ENCODE measurements around the gene TRAF7. TPM values are rescaled to one million over a fixed set of nuclear protein-coding genes. Genes with fewer than 3 reads are reported as not detected.

Gene TRAF7
- total and polyA plus RNA-seq, 2 of the 13 experiments (the other 11 are each of a cell fraction or from before 2014, with no cell fraction given), result 47.9 to 65.6 TPM

- TF ChIP-seq PCBP1 (IDR thresholded peaks at IDR 0.05; ENCODE audit: borderline replicate concordance, low read depth, low read length), result peak; percentile 72; the same call in 1 of the 2 replicates
- peak; percentile 87 for TF ChIP-seq ZSCAN5A (CRISPR knock-in tag; IDR thresholded peaks at IDR 0.05; ENCODE audit: borderline replicate concordance)
- TF ChIP-seq ZBTB21 (CRISPR knock-in tag; IDR thresholded peaks at IDR 0.05), result no peak
- 0 out of 2 replicates have a peak, but pooled peaks have one; percentile 45 for TF ChIP-seq STAT5B (CRISPR knock-in tag; IDR thresholded peaks at IDR 0.05)
- TF ChIP-seq HMGA1 (CRISPR knock-in tag; conservative IDR thresholded peaks at IDR 0.05), result no peak
- no peak for TF ChIP-seq ZNF644 (CRISPR knock-in tag; IDR thresholded peaks at IDR 0.05; ENCODE audit: low read depth)
- TF ChIP-seq RBFOX2 (IDR thresholded peaks at IDR 0.05; ENCODE audit: low read depth, low read length), result peak; percentile 95
- TF ChIP-seq ZNF775 (CRISPR knock-in tag; IDR thresholded peaks at IDR 0.05; ENCODE audit: borderline replicate concordance), result no peak
- TF ChIP-seq ZNF891 (CRISPR knock-in tag; IDR thresholded peaks at IDR 0.05), result peak; percentile 94
- no peak for TF ChIP-seq ADNP (CRISPR knock-in tag; IDR thresholded peaks at IDR 0.05)
- 0 out of 2 replicates have a peak, but pooled peaks have one; percentile 60 for TF ChIP-seq TERF1 (CRISPR knock-in tag; IDR thresholded peaks at IDR 0.05)
- no peak for TF ChIP-seq ZNF382 (CRISPR knock-in tag; IDR thresholded peaks at IDR 0.05; ENCODE audit: borderline replicate concordance)
- peak; percentile 81; the same call in 1 of the 2 replicates for TF ChIP-seq ATF1 (CRISPR knock-in tag; IDR thresholded peaks at IDR 0.05)
- no peak for TF ChIP-seq ZNF362 (CRISPR knock-in tag; IDR thresholded peaks at IDR 0.05; ENCODE audit: borderline replicate concordance)
- no peak for TF ChIP-seq ZNF724P (CRISPR knock-in tag; IDR thresholded peaks at IDR 0.05; ENCODE audit: borderline replicate concordance)
- no peak for TF ChIP-seq CTCF (CRISPR knock-in tag; IDR thresholded peaks at IDR 0.05)
- TF ChIP-seq ZNF33B (CRISPR knock-in tag; IDR thresholded peaks at IDR 0.05), result no peak
- peak; percentile 95 for TF ChIP-seq DMAP1 (CRISPR knock-in tag; IDR thresholded peaks at IDR 0.05)
- TF ChIP-seq KDM6A (CRISPR knock-in tag; IDR thresholded peaks at IDR 0.05; ENCODE audit: low read depth), result no peak
- peak; percentile 77; the same call in 1 of the 2 replicates for TF ChIP-seq ZNF225 (CRISPR knock-in tag; IDR thresholded peaks at IDR 0.05)
- TF ChIP-seq ZNF446 (CRISPR knock-in tag; IDR thresholded peaks at IDR 0.05), result no peak
- TF ChIP-seq FIP1L1 (IDR thresholded peaks at IDR 0.05; ENCODE audit: borderline replicate concordance, insufficient read depth, low read depth, low read length), result no peak
- TF ChIP-seq CREB3 (CRISPR knock-in tag; IDR thresholded peaks at IDR 0.05), result no peak
- no peak for TF ChIP-seq SOX6 (IDR thresholded peaks at IDR 0.05)
- TF ChIP-seq SOX6 (CRISPR knock-in tag; IDR thresholded peaks at IDR 0.05), result peak; percentile 72
Observed at GRCh38 chr16:2155091-2155950, at the start of gene TRAF7 (continued).
